Prostate gland (tissue), 2 donors: ENCODE data around the gene NCOA5. TPM values are rescaled to one million over a fixed set of nuclear protein-coding genes. Genes with fewer than 3 reads are reported as not detected.

Experiments used
- DNase-seq: peaks from one replicate; pipeline ENCODE4 v3.0.0-alpha.2; 2019; ENCODE audit warnings: low spot score
- H3K27ac ChIP-seq, 2 donors: fragments of 200-600 bp; sonication (generic); 2 replicates each; pipeline ENCODE4 v1.5.1; 2017 to 2019
- H3K27me3 ChIP-seq: fragments of 200-600 bp; sonication (generic); replicated peaks from 2 replicates; pipeline ENCODE4 v1.5.1; 2019; ENCODE audit not compliant: insufficient read depth
- H3K36me3 ChIP-seq, 2 donors: fragments of 200-600 bp; sonication (generic); 1 replicate in 1 of 2; 2 replicates in 1 of 2; pipeline versions ENCODE4 v1.5.1 to v1.8.1; 2017 to 2019
- H3K4me1 ChIP-seq: fragments of 200-600 bp; sonication (generic); replicated peaks from 2 replicates; pipeline ENCODE4 v1.5.1; 2019
- H3K4me3 ChIP-seq, 2 donors: fragments of 200-600 bp; sonication (generic); 2 replicates each; pipeline ENCODE4 v1.5.1; 2017 to 2019
- H3K9me3 ChIP-seq: fragments of 200-600 bp; sonication (generic); 2 replicates; pipeline ENCODE4 v1.5.1; 2017
- CTCF ChIP-seq, 4 experiments: fragments of 200-600 bp in 2 of 4; fragments of 450-650 bp in 2 of 4; sonication (generic) in 2 of 4; IDR thresholded peaks; 1 replicate in 3 of 4; 2 replicates in 1 of 4; pipeline ENCODE4 v1.5.1; 2016 to 2019; ENCODE audit warnings: antibody characterized with exemption in 4 of 4, mild to moderate bottlenecking in 2 of 4, moderate library complexity in 2 of 4
- POLR2A ChIP-seq: fragments of 450-650 bp; IDR thresholded peaks from one replicate; pipeline ENCODE4 v1.6.1; 2016; ENCODE audit warnings: antibody characterized with exemption, mild to moderate bottlenecking
- POLR2AphosphoS5 ChIP-seq: sonication (generic); formaldehyde crosslinking; IDR thresholded peaks from one replicate; pipeline ENCODE4 v1.6.1; 2017; ENCODE audit warnings: antibody characterized with exemption
- WGBS: methylation state at CpG from one replicate; pipeline ENCODE4 v1.1.5; 2018; 5-methylcytosine and 5-hydroxymethylcytosine counted together
- intact Hi-C: fragments of 100-400 bp; cut with DNase I; formaldehyde crosslinking; loops from one replicate; pipeline ENCODE4 v1.14.2; 2022
- total RNA-seq, 2 donors: library from RNA; depleted of rRNA; stranded (reverse); fragments of >200 nt; gene quantifications; one replicate each; pipeline ENCODE4 v1.1.0, GENCODE V29; 2016

NCOA5 gene
- total RNA-seq, 2 donors from 2014 or later = 41.0 to 50.6 TPM

DNA sequence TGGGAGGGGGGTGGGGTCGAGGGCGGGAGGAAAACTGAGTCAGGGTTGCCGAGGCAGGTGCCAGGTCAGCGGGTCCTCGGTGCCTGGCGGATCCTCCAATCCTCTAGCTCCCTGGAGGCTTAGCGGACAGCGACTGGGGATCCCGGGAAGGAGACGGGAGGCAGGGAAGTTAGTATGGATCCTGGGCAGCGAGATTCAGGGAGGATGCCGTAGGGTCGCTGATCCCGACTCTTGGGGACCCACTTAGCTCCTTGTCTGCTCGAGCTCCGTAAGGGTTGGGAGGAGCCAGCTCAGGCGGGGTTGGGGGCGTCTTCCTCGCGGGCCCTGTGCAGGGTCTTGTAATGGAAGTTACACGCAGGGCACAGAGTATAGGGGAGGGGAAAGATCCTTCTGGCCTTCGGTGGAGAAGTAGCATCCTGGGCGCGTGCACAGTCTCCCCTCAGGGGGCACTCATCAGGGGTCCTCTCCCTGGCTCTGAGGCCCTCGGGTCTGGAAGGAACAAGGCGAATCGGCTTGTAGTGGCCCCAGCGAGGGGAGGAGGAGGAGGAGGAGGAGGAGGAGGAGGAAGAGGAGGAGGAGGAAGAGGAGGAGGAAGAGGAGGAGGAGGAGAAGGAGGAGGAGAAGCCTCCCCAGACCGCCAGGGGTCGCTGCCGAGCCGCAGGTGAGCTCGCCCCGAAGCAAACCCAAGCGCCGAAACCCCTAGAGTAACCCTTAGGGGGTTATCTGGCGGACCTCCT is 67.2 kb downstream of the NCOA5 start:
- Histone ChIP-seq H3K4me1 (no peaks in the 10 kb centered on the region), H3K9me3 (no peaks in the 10 kb centered on the region), H3K4me3 (no peak overlapping the region), H3K36me3 (no peaks in the 10 kb centered on the region), H3K27me3 (peaks cover 23% of the 10 kb centered on the region), H3K27ac (no peak overlapping the region)
- no peak for TF ChIP-seq POLR2AphosphoS5
- peak; percentile 34 to 74 (median 63) for TF ChIP-seq CTCF (IDR thresholded peaks at IDR 0.05)
- intact Hi-C loops = loop anchor here (10.0 kb wide), 1 partner anchor 62 kb away; the partner anchor contains the start of gene NCOA5
- no peak for DNase-seq
- WGBS = 2% methylated on average over 37 of the region's 37 CpGs

GRCh38 chr20:46021361-46022359 is 68.1 kb downstream of the NCOA5 start:
- no peak for DNase-seq
- Histone ChIP-seq H3K36me3 (no peaks in the 10 kb centered on the region), H3K4me1 (no peaks in the 10 kb centered on the region), H3K4me3 (peak overlapping the region; percentile 14 to 28), H3K9me3 (no peaks in the 10 kb centered on the region), H3K27me3 (peaks cover 23% of the 10 kb centered on the region), H3K27ac (no peak overlapping the region)
- 9% methylated on average over 50 of the region's 71 CpGs for WGBS
- TF ChIP-seq POLR2AphosphoS5 = no peak
- TF ChIP-seq POLR2A = no peak
- no peak for TF ChIP-seq CTCF (IDR thresholded peaks at IDR 0.05)
- intact Hi-C loops = loop anchor here (10.0 kb wide), 1 partner anchor 63 kb away; the partner anchor contains the start of gene NCOA5

DNA sequence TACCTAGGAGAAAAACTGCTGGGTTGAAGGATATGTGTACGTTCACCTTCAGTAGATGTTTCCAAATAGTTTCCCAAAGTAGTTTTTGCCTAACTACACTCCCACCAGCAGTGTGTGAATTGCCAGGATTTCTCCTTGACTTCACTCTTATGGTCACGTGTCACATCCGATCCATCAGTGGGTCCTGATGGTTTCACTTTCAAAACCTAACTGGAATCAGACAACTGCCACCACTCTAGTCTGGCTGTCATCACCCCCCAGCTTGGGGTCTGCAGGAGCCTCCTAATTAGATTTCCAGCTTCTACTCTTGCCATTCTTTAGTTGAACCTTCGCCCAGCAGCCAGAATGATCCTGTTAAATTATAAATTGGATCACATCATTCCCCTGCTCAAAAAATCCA is 69.2 kb downstream of the NCOA5 start:
- intact Hi-C loops = loop anchor here (10.0 kb wide), 1 partner anchor 64 kb away; the partner anchor contains the start of gene NCOA5

DNA sequence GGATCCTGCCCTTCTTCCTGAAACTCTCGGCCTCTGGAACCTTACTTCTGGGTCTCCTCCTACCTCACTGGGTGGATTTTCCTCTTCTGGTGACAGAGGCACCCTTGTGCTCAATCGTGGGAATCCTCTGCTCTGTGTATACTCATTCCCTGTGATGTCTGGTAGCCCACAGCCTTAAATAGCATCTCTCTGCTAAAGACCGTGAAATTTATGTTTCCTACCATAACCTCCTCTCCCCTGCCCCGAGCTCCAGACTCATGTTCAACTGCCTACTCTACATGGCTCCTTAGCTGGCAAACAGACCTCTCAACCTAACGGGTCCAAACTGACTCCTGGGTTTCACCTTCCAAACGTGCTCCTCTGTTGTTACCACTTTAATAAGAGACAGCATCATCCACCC is 71.2 kb downstream of the NCOA5 start:
- Histone ChIP-seq H3K27me3 (peaks cover 24% of the 10 kb centered on the region), H3K4me1 (no peaks in the 10 kb centered on the region), H3K27ac (no peak overlapping the region), H3K4me3 (no peak overlapping the region), H3K9me3 (no peaks in the 10 kb centered on the region), H3K36me3 (no peaks in the 10 kb centered on the region)
- DNase-seq = no peak
- intact Hi-C loops = no loop called here
- no peak for TF ChIP-seq CTCF (IDR thresholded peaks at IDR 0.05)
- WGBS = 57% methylated on average over 6 of the region's 6 CpGs

More for the DNA sequence above, 69.2 kb downstream of the NCOA5 start:
- Histone ChIP-seq H3K4me1 (no peaks in the 10 kb centered on the region), H3K4me3 (no peak overlapping the region), H3K9me3 (no peaks in the 10 kb centered on the region), H3K27me3 (peaks cover 20% of the 10 kb centered on the region), H3K36me3 (no peaks in the 10 kb centered on the region), H3K27ac (no peak overlapping the region)
- no peak for DNase-seq
- 81% methylated on average over 4 of the region's 4 CpGs for WGBS
- TF ChIP-seq POLR2A (no peak), CTCF (IDR thresholded peaks at IDR 0.05) (no peak), POLR2AphosphoS5 (no peak)
